Endothelial cell of umbilical vein (primary cell): ENCODE measurements around the gene IL6R. TPM values are rescaled to one million over a fixed set of nuclear protein-coding genes. Genes with fewer than 3 reads are reported as not detected.

Source experiments
- BruUV-seq: library from RNA; stranded (reverse); fragments of 400-500 nt; replicated peaks from 2 replicates; lab custom pipeline; 2021; lab: Mats Ljungman, UMichigan
- CTCF ChIA-PET: fragments of 300-600, 350-600 bp; sonication (Branson Sonifier 250); formaldehyde crosslinking; loops from one replicate; lab custom pipeline; 2021; ENCODE audit warnings: antibody characterized with exemption, inconsistent platforms; lab: Charles Lee
- POLR2A ChIA-PET: fragments of 300-600, 350-600 bp; sonication (Branson Sonifier 250); formaldehyde crosslinking; loops from one replicate; lab custom pipeline; 2021; ENCODE audit warnings: antibody characterized with exemption, inconsistent platforms; lab: Charles Lee
- DNase-seq: peaks from one replicate; pipeline ENCODE4 v3.0.0-alpha.2; 2011; ENCODE audit warnings: low read depth, low spot score
- FAIRE-seq: peaks from 2 replicates; lab custom pipeline; 2011; peaks lifted over from hg19 to GRCh38; lab: Jason Lieb, UNC
- H2AFZ ChIP-seq: 2 replicates; pipeline ENCODE4 v1.6.0; 2012; ENCODE audit warnings: low read depth, low read length, control low read depth, inconsistent platforms
- H3K27ac ChIP-seq: 2 replicates; pipeline ENCODE4 v1.5.1; 2011; ENCODE audit warnings: low read depth, mild to moderate bottlenecking, control low read depth, low read length, moderate library complexity; ENCODE audit not compliant: insufficient read depth
- H3K27me3 ChIP-seq, 2 experiments: 2 replicates each; pipeline versions ENCODE4 v1.6.0 to v1.6.1; 2011; ENCODE audit warnings: low read length in 2 of 2, mixed read lengths in 1 of 2; ENCODE audit not compliant: control insufficient read depth in 2 of 2, insufficient read depth in 2 of 2
- H3K36me3 ChIP-seq, 2 experiments: 2 replicates in 1 of 2; 3 replicates in 1 of 2; pipeline ENCODE4 v1.5.1; 2011; ENCODE audit warnings: low read length in 2 of 2, mild to moderate bottlenecking in 1 of 2, moderate library complexity in 1 of 2; ENCODE audit not compliant: control insufficient read depth in 2 of 2, insufficient read depth in 2 of 2; ENCODE audit errors: extremely low read depth in 1 of 2
- H3K4me1 ChIP-seq: 3 replicates; pipeline ENCODE4 v1.5.1; 2011; ENCODE audit warnings: mild to moderate bottlenecking, low read length; ENCODE audit not compliant: control insufficient read depth, insufficient read depth; ENCODE audit errors: extremely low read depth
- H3K4me2 ChIP-seq: 2 replicates; pipeline ENCODE4 v1.6.1; 2011; ENCODE audit warnings: low read length, control low read depth, mixed read lengths; ENCODE audit not compliant: insufficient read depth
- H3K4me3 ChIP-seq, 3 experiments: fragments of 200-600 bp in 1 of 3; sonication (generic), shearing (Covaris generic) in 1 of 3; replicated peaks in 1 of 3; 2 replicates each; pipeline ENCODE4 v1.5.1; 2011 to 2016; ENCODE audit warnings: control low read depth in 3 of 3, low read length in 3 of 3, mild to moderate bottlenecking in 2 of 3, inconsistent platforms in 1 of 3, low read depth in 1 of 3, moderate library complexity in 1 of 3; ENCODE audit not compliant: insufficient read depth in 1 of 3
- H3K79me2 ChIP-seq: 2 replicates; pipeline ENCODE4 v1.6.0; 2012; ENCODE audit warnings: low read length, inconsistent platforms; ENCODE audit not compliant: control insufficient read depth, insufficient read depth
- H3K9ac ChIP-seq: replicated peaks from 2 replicates; pipeline ENCODE3; 2011; ENCODE audit warnings: low read length, control low read depth; ENCODE audit not compliant: insufficient read depth; ENCODE audit errors: extremely low read depth
- H3K9me1 ChIP-seq: replicated peaks from 3 replicates; pipeline ENCODE4 v1.6.0; 2011; ENCODE audit warnings: mild to moderate bottlenecking, low read length; ENCODE audit not compliant: control insufficient read depth, insufficient read depth; ENCODE audit errors: extremely low read depth
- H3K9me3 ChIP-seq: replicated peaks from 2 replicates; pipeline ENCODE4 v1.5.1; 2012; ENCODE audit warnings: low read length, inconsistent platforms; ENCODE audit not compliant: control insufficient read depth, insufficient read depth
- H4K20me1 ChIP-seq: replicated peaks from 2 replicates; pipeline ENCODE3; 2011; ENCODE audit warnings: mild to moderate bottlenecking, low read length; ENCODE audit not compliant: control insufficient read depth, insufficient read depth; ENCODE audit errors: extremely low read depth
- EZH2 ChIP-seq: IDR thresholded peaks from 2 replicates; pipeline ENCODE4 v1.6.1; 2012; ENCODE audit warnings: borderline replicate concordance, low read depth, mild to moderate bottlenecking, moderate library complexity, low read length, inconsistent platforms; ENCODE audit not compliant: severe bottlenecking
- FOS ChIP-seq: IDR thresholded peaks from 2 replicates; pipeline ENCODE4 v1.6.1; 2011; ENCODE audit warnings: mild to moderate bottlenecking, low read length, moderate library complexity, borderline replicate concordance; ENCODE audit not compliant: insufficient read depth
- GATA2 ChIP-seq: IDR thresholded peaks from 2 replicates; pipeline ENCODE4 v1.7.0; 2011; ENCODE audit warnings: low read depth, mild to moderate bottlenecking, moderate library complexity, mixed read lengths, low read length; ENCODE audit not compliant: insufficient read length, insufficient read depth
- JUN ChIP-seq: IDR thresholded peaks from 2 replicates; pipeline ENCODE4 v1.6.1; 2011; ENCODE audit warnings: borderline replicate concordance, low read depth; ENCODE audit not compliant: insufficient read length, insufficient read depth
- MYC ChIP-seq: IDR thresholded peaks from one replicate; pipeline ENCODE4 v1.6.1; 2011; ENCODE audit warnings: mild to moderate bottlenecking, low read depth, low read length
- POLR2A ChIP-seq: IDR thresholded peaks from 2 replicates; pipeline ENCODE4 v1.6.1; 2012; ENCODE audit warnings: low read depth, mild to moderate bottlenecking, control low read depth, low read length
- POLR2AphosphoS5 ChIP-seq: IDR thresholded peaks from 2 replicates; pipeline ENCODE4 v1.6.1; 2012; ENCODE audit warnings: low read depth, mild to moderate bottlenecking, control low read depth, low read length, moderate library complexity; ENCODE audit not compliant: insufficient read depth
- dilution Hi-C: fragments of 300-500 bp; cut with MboI; formaldehyde crosslinking; loops from one replicate; pipeline ENCODE4 v1.15.0; 2019; ENCODE audit warnings: low sequenced_read_pairs; ENCODE audit not compliant: extremely low pct_ligation_motif_present
- intact Hi-C: fragments of 100-400 bp; cut with micrococcal nuclease; formaldehyde crosslinking; loops from one replicate; pipeline ENCODE4 v1.10.0; 2022
- polyA plus RNA-seq, 4 experiments: library from polyadenylated mRNA; depleted of rRNA in 3 of 4; stranded (reverse) in 3 of 4; unstranded in 1 of 4; fragments of >200 nt; gene quantifications; 2 replicates each; pipeline versions ENCODE4 v1.2.1 to v1.2.3, GENCODE V29; 2011 to 2012; ENCODE audit warnings: missing spikeins in 1 of 4
- total RNA-seq: library from RNA; stranded (reverse); gene quantifications from 2 replicates; pipeline ENCODE4 v1.2.3, GENCODE V29; 2021
- TF ChIP-seq, protein P1 (sequence below), 2 donors: IDR thresholded peaks; 1 replicate in 1 of 2; 2 replicates in 1 of 2; pipeline ENCODE4 v1.5.1; 2011; ENCODE audit warnings: low read length in 2 of 2, mild to moderate bottlenecking in 2 of 2, moderate library complexity in 2 of 2, control low read depth in 1 of 2, inconsistent platforms in 1 of 2, low read depth in 1 of 2; ENCODE audit not compliant: insufficient read depth in 1 of 2; ENCODE audit errors: extremely low read depth in 1 of 2
- TF ChIP-seq, protein P2 (sequence below): IDR thresholded peaks from 2 replicates; pipeline ENCODE4 v1.6.1; 2011; ENCODE audit not compliant: insufficient read depth, insufficient read length

IL6R gene
- total and polyA plus RNA-seq, 2 donors (not counting 3 experiments of a cell fraction or from before 2014, with no cell fraction given): 4.8 to 5.1 TPM

DNA sequence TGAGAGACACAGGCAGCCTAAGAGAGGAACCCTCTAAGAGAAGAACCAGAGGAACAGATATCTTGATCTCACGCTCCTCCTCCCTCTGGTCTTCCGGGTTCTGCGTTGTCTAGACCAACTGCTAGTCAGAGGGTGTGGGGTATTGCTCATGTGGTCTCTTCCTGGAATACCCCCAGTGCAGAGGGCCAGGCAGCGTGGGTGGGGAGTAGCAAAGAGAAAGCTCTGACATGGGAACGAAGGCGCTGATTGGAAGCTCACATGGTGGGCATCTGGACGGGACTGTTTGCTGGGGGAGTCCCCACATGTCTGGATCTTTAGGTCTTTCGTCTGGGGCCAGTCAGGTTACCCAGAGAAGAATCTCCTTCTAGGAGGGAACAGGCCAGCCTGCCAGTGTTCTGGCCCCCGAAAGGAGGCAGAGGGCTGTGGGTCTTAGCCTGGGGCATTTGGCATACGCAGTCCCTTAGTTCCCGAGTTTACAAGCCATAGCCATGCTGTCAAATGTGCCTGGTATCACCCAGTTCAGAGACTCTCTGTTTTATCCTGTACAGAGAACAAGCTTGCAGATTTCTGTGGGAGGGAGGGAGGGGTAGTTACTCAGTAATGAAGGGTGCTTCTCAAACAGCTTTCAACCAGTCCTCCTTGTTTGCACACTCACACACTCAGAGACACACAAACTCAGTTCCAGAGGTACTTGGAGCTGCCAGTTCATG lies 18.3 kb upstream of the IL6R start:
- Histone ChIP-seq H2AFZ (no peak overlapping the region), H3K9me1 (no peaks in the 10 kb centered on the region), H3K9ac (no peak overlapping the region), H3K27ac (no peak overlapping the region), H3K4me2 (no peak overlapping the region), H3K4me1 (no peaks in the 10 kb centered on the region), H3K4me3 (no peak overlapping the region), H3K9me3 (no peaks in the 10 kb centered on the region), H3K79me2 (no peaks in the 10 kb centered on the region), H3K36me3 (no peaks in the 10 kb centered on the region), H4K20me1 (no peaks in the 10 kb centered on the region), H3K27me3 (no peaks in the 10 kb centered on the region)
- ChIA-PET POLR2A (no interaction called here), CTCF (interaction anchor here (0.6 to 1.0 kb wide), 5 partner anchors 17 to 172 kb away, joined by 3 to 5 read pairs (median 3); partner anchors contain the start of gene UBE2Q1)
- DNase-seq (no peak), FAIRE-seq (no peak)
- dilution Hi-C loops: no loop called here
- TF ChIP-seq POLR2AphosphoS5 (no peak), MYC (no peak), GATA2 (no peak), JUN (no peak), EZH2 (no peak), FOS (no peak), POLR2A (no peak)
- TF ChIP-seq, protein P1, sequence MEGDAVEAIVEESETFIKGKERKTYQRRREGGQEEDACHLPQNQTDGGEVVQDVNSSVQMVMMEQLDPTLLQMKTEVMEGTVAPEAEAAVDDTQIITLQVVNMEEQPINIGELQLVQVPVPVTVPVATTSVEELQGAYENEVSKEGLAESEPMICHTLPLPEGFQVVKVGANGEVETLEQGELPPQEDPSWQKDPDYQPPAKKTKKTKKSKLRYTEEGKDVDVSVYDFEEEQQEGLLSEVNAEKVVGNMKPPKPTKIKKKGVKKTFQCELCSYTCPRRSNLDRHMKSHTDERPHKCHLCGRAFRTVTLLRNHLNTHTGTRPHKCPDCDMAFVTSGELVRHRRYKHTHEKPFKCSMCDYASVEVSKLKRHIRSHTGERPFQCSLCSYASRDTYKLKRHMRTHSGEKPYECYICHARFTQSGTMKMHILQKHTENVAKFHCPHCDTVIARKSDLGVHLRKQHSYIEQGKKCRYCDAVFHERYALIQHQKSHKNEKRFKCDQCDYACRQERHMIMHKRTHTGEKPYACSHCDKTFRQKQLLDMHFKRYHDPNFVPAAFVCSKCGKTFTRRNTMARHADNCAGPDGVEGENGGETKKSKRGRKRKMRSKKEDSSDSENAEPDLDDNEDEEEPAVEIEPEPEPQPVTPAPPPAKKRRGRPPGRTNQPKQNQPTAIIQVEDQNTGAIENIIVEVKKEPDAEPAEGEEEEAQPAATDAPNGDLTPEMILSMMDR (IDR thresholded peaks at IDR 0.05; ENCODE audit: extremely low read depth in 1 of 2, insufficient read depth in 1 of 2, low read depth in 1 of 2, low read length in 2 of 2): no peak
- TF ChIP-seq, protein P2, sequence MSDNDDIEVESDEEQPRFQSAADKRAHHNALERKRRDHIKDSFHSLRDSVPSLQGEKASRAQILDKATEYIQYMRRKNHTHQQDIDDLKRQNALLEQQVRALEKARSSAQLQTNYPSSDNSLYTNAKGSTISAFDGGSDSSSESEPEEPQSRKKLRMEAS: no peak
- no TSS peak for BruUV-seq
- intact Hi-C loops: no loop called here
